Measurements from ENCODE around the gene GUCY2D. TPM values are rescaled to one million over a fixed set of nuclear protein-coding genes. Genes with fewer than 3 reads are reported as not detected.

GUCY2D gene
- total RNA-seq, 1 donor from 2014 or later, result not detected

DNA sequence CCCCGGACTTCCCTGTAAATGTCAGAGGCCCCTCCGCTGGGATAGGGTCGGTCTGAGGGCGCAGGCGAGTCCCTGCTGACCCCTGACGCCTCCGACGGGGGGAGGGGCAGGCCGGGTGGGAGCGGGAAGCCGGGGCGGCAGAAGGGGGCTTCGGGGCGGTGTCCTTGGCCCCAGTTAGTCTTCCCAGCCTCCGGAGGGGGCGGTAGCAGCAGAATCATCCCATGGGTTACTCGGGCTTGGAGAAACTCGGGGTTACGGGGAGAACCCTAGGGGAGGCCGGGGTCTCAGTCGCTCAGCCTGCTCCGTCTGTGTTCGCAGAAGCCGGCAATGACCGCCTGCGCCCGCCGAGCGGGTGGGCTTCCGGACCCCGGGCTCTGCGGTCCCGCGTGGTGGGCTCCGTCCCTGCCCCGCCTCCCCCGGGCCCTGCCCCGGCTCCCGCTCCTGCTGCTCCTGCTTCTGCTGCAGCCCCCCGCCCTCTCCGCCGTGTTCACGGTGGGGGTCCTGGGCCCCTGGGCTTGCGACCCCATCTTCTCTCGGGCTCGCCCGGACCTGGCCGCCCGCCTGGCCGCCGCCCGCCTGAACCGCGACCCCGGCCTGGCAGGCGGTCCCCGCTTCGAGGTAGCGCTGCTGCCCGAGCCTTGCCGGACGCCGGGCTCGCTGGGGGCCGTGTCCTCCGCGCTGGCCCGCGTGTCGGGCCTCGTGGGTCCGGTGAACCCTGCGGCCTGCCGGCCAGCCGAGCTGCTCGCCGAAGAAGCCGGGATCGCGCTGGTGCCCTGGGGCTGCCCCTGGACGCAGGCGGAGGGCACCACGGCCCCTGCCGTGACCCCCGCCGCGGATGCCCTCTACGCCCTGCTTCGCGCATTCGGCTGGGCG is 542 bp downstream of the GUCY2D start:
- peaks cover 48% of the 10 kb centered on the region for H3K27me3 Mint-ChIP-seq (ENCODE audit: low read depth)
- H3K9me3 Mint-ChIP-seq, result no peaks in the 10 kb centered on the region
- H3K4me1 Mint-ChIP-seq (ENCODE audit: low read depth), result peaks cover 6% of the 10 kb centered on the region
- H3K36me3 Mint-ChIP-seq (ENCODE audit: low read depth), result no peaks in the 10 kb centered on the region
- H3K4me3 Mint-ChIP-seq (ENCODE audit: low read depth), result no peak overlapping the region
- no peak for DNase-seq (ENCODE audit: low spot score)
- intact Hi-C loops (cut with micrococcal nuclease), result no loop called here
- no peak overlapping the region for H3K27ac Mint-ChIP-seq

GRCh38 chr17:8003594-8004181 is 1.3 kb downstream of the GUCY2D start:
- Mint-ChIP-seq H3K27me3 (ENCODE audit: low read depth) (peaks cover 45% of the 10 kb centered on the region), H3K36me3 (ENCODE audit: low read depth) (no peaks in the 10 kb centered on the region), H3K4me3 (ENCODE audit: low read depth) (no peak overlapping the region), H3K9me3 (no peaks in the 10 kb centered on the region), H3K27ac (no peak overlapping the region), H3K4me1 (ENCODE audit: low read depth) (peaks cover 6% of the 10 kb centered on the region)
- intact Hi-C loops (cut with micrococcal nuclease), result no loop called here
- no peak for DNase-seq (ENCODE audit: low spot score)

DNA sequence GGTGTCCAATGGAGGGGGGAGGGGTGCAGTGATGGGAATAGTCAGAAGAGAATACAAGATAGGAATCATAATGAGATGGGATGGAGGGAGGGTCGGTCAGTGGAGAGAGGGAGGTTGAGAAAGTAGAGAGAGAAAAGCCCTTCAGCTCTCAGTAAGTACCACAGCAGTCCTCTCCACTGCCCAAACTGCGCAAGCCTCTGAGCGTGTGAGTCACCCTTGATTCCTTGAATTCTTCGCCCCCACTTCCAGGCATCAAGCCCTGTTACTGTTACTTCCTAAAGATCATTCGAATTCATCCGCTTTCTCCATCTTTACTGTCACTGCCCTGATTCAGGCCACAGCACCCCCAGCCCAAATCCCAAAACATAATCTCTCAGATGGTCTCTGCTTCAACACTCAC is 2.5 kb downstream of the GUCY2D start:
- intact Hi-C loops (cut with micrococcal nuclease), result no loop called here
- no peak for DNase-seq (ENCODE audit: low spot score)
- Mint-ChIP-seq H3K9me3 (no peaks in the 10 kb centered on the region), H3K4me1 (ENCODE audit: low read depth) (peaks cover 6% of the 10 kb centered on the region), H3K4me3 (ENCODE audit: low read depth) (no peak overlapping the region), H3K36me3 (ENCODE audit: low read depth) (no peaks in the 10 kb centered on the region), H3K27ac (no peak overlapping the region), H3K27me3 (ENCODE audit: low read depth) (peaks cover 40% of the 10 kb centered on the region)

DNA sequence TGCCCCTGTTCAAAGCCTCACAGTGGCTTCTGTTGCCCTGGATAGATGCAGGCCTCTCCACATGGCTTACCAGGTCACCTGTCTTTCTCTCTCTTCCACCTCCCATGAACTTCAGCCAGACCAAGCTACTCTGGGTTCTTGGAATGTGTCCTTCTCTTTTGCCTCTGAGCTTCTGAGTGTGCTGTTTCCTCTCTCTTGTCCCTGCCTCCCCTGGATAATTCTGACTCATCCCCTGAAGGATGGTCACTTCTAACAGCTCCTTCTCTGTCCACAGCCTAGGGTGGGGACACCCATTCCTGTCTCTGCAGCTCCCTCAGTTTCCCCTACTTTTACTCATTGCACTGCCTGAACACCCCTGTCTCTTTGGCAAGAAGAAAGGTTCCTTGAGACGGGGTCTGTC is 2.9 kb downstream of the GUCY2D start:
- no peak overlapping the region for H3K4me3 Mint-ChIP-seq (ENCODE audit: low read depth)
- no peak overlapping the region for H3K27ac Mint-ChIP-seq
- intact Hi-C loops (cut with micrococcal nuclease), result no loop called here
- no peaks in the 10 kb centered on the region for H3K9me3 Mint-ChIP-seq
- no peaks in the 10 kb centered on the region for H3K36me3 Mint-ChIP-seq (ENCODE audit: low read depth)
- DNase-seq (ENCODE audit: low spot score), result no peak
- peaks cover 39% of the 10 kb centered on the region for H3K27me3 Mint-ChIP-seq (ENCODE audit: low read depth)
- H3K4me1 Mint-ChIP-seq (ENCODE audit: low read depth), result peaks cover 6% of the 10 kb centered on the region

DNA sequence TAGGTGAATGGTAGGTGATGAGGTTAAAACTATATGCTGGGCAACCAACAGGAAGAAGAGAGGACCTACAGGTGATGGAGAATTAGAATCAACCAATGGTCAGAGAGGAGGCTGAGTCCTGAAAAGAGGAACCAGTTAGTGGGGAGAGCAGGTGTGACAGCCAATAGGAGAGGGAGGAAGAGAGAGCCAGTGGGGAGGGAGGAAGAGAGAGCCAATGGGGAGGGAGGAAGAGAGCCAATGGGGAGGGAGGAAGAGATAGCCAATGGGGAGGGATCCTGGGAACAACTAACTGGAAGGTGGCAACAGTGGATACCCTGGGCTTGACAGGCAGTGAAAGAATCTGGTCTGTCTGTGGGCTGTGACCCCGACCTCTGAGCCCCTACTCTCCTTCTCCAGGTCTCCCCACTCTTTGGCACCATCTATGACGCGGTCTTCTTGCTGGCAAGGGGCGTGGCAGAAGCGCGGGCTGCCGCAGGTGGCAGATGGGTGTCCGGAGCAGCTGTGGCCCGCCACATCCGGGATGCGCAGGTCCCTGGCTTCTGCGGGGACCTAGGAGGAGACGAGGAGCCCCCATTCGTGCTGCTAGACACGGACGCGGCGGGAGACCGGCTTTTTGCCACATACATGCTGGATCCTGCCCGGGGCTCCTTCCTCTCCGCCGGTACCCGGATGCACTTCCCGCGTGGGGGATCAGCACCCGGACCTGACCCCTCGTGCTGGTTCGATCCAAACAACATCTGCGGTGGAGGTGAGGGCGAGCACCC is 3.7 kb downstream of the GUCY2D start:
- no peak overlapping the region for H3K27ac Mint-ChIP-seq
- intact Hi-C loops (cut with micrococcal nuclease), result no loop called here
- no peak overlapping the region for H3K4me3 Mint-ChIP-seq (ENCODE audit: low read depth)
- peaks cover 31% of the 10 kb centered on the region for H3K27me3 Mint-ChIP-seq (ENCODE audit: low read depth)
- H3K36me3 Mint-ChIP-seq (ENCODE audit: low read depth), result no peaks in the 10 kb centered on the region
- no peaks in the 10 kb centered on the region for H3K9me3 Mint-ChIP-seq
- H3K4me1 Mint-ChIP-seq (ENCODE audit: low read depth), result peaks cover 6% of the 10 kb centered on the region
- no peak for DNase-seq (ENCODE audit: low spot score)

GRCh38 chr17:8006836-8007680 is 4.6 kb downstream of the GUCY2D start:
- Mint-ChIP-seq H3K27me3 (ENCODE audit: low read depth) (peaks cover 26% of the 10 kb centered on the region), H3K36me3 (ENCODE audit: low read depth) (no peaks in the 10 kb centered on the region), H3K9me3 (no peaks in the 10 kb centered on the region), H3K4me3 (ENCODE audit: low read depth) (no peak overlapping the region), H3K27ac (no peak overlapping the region), H3K4me1 (ENCODE audit: low read depth) (peaks cover 3% of the 10 kb centered on the region)
- intact Hi-C loops (cut with micrococcal nuclease), result no loop called here
- no peak for DNase-seq (ENCODE audit: low spot score)

- Mint-ChIP-seq H3K27ac (no peak overlapping the region), H3K27me3 (ENCODE audit: low read depth) (peaks cover 21% of the 10 kb centered on the region)
Measured at GRCh38 chr17:8007836-8008235, 5.4 kb downstream of the GUCY2D start.

DNA sequence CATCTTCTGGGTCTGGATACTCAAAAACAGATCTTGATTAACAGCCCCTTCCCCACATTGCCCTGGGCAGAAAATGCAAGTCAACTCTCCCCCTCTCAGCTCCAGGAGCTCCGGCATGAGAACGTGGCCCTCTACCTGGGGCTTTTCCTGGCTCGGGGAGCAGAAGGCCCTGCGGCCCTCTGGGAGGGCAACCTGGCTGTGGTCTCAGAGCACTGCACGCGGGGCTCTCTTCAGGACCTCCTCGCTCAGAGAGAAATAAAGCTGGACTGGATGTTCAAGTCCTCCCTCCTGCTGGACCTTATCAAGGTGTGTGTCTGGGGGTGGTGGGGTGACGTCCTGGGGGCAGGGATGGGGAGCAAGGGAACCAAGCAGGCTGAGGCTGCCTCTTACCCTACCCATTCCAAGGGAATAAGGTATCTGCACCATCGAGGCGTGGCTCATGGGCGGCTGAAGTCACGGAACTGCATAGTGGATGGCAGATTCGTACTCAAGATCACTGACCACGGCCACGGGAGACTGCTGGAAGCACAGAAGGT is 9.7 kb downstream of the GUCY2D start:
- Mint-ChIP-seq H3K4me1 (ENCODE audit: low read depth) (peaks cover 5% of the 10 kb centered on the region), H3K9me3 (no peaks in the 10 kb centered on the region), H3K27ac (no peak overlapping the region), H3K4me3 (ENCODE audit: low read depth) (no peak overlapping the region), H3K27me3 (ENCODE audit: low read depth) (peaks cover 16% of the 10 kb centered on the region), H3K36me3 (ENCODE audit: low read depth) (no peaks in the 10 kb centered on the region)
- intact Hi-C loops (cut with micrococcal nuclease), result no loop called here
- no peak for DNase-seq (ENCODE audit: low spot score)

More at GRCh38 chr17:8007836-8008235, 5.4 kb downstream of the GUCY2D start:
- no peaks in the 10 kb centered on the region for H3K36me3 Mint-ChIP-seq (ENCODE audit: low read depth)
- H3K9me3 Mint-ChIP-seq, result no peaks in the 10 kb centered on the region
- no peak for DNase-seq (ENCODE audit: low spot score)
- intact Hi-C loops (cut with micrococcal nuclease), result no loop called here
- no peaks in the 10 kb centered on the region for H3K4me1 Mint-ChIP-seq (ENCODE audit: low read depth)
- H3K4me3 Mint-ChIP-seq (ENCODE audit: low read depth), result no peak overlapping the region

DNA sequence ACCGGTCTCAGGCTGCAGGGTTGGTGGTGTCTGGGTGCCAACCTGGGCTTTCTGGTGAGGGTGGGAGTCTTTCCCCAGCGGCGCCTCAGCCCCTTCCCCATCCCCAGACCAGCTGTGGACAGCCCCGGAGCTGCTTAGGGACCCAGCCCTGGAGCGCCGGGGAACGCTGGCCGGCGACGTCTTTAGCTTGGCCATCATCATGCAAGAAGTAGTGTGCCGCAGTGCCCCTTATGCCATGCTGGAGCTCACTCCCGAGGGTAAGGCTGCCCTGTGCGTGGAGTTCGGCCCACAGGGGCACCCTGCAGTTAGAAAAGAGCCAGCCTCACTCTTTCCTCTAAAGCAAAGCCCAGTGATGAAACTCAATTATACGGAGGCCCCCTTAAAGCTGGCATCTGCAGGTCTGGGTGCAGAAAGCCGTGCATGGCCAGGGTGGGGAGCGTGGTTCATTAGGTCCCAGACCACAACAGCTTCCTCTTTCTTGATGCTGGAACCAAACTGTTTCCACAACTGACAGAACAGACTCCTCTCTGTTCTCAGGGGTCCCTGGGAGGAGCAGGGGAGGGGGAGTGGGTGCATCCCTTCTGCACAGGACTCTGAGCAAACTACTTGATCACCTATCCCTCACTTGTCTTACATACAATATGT is 10.7 kb downstream of the GUCY2D start:
- DNase-seq (ENCODE audit: low spot score), result no peak
- Mint-ChIP-seq H3K36me3 (ENCODE audit: low read depth) (no peaks in the 10 kb centered on the region), H3K4me3 (ENCODE audit: low read depth) (no peak overlapping the region), H3K27ac (no peak overlapping the region), H3K9me3 (no peaks in the 10 kb centered on the region), H3K27me3 (ENCODE audit: low read depth) (peaks cover 16% of the 10 kb centered on the region), H3K4me1 (ENCODE audit: low read depth) (peaks cover 5% of the 10 kb centered on the region)
- intact Hi-C loops (cut with micrococcal nuclease), result no loop called here

DNA sequence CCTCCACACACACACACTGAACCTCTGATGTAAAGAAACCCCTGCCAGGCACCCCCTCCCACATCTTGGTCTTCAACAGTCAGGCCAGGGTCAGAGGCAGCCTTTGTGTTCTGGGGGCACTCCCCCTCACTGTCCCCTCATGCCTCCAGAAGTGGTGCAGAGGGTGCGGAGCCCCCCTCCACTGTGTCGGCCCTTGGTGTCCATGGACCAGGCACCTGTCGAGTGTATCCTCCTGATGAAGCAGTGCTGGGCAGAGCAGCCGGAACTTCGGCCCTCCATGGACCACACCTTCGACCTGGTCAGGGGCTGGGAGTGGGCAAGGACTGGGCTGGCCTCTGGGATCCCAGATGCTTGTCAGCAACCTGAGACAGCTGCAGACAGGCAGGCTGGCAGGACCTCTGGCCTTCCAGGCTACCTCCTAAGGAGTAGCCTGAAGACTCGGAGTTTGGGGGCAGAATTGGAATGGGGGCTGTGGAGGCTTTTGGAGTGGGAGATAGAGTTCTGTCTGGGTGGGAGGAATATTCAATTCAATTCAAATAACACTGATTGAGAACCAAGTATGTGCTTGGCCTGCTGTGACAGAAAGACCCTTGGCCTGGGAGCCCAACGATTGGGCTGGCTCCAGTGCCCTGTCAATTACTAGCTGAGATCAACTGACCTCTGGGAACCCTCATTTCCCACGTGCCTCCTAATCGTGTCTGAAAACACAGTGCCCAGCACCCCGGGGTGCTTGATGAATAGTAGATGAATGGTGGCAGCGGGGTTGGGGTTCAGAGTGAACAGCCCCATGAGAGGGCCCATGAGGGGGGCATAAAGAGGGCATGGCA is 11.5 kb downstream of the GUCY2D start:
- no peaks in the 10 kb centered on the region for H3K36me3 Mint-ChIP-seq (ENCODE audit: low read depth)

GRCh38 chr17:8014558-8014850 is 12.1 kb downstream of the GUCY2D start:
- Mint-ChIP-seq H3K9me3 (no peaks in the 10 kb centered on the region), H3K4me3 (ENCODE audit: low read depth) (peak overlapping the region; percentile 17), H3K4me1 (ENCODE audit: low read depth) (peaks cover 6% of the 10 kb centered on the region), H3K36me3 (ENCODE audit: low read depth) (no peaks in the 10 kb centered on the region), H3K27ac (no peak overlapping the region), H3K27me3 (ENCODE audit: low read depth) (peaks cover 17% of the 10 kb centered on the region)
- no peak for DNase-seq (ENCODE audit: low spot score)
- intact Hi-C loops (cut with micrococcal nuclease), result no loop called here

More for the DNA sequence above, 11.5 kb downstream of the GUCY2D start:
- no peak for DNase-seq (ENCODE audit: low spot score)
- Mint-ChIP-seq H3K27ac (no peak overlapping the region), H3K4me3 (ENCODE audit: low read depth) (no peak overlapping the region), H3K27me3 (ENCODE audit: low read depth) (peaks cover 16% of the 10 kb centered on the region), H3K9me3 (no peaks in the 10 kb centered on the region), H3K4me1 (ENCODE audit: low read depth) (peaks cover 5% of the 10 kb centered on the region)
- intact Hi-C loops (cut with micrococcal nuclease), result no loop called here
